Esophagus (tissue), 2 donors: ENCODE measurements around the gene AKAP14. TPM values are rescaled to one million over a fixed set of nuclear protein-coding genes. Genes with fewer than 3 reads are reported as not detected.
"Not testable (repeated sequence)": the region's sequence is repeated elsewhere in the genome, so short reads cannot be mapped to it uniquely, and the experiment has no call there.

Experiments
- H3K27ac ChIP-seq, 2 donors: one replicate each; pipeline ENCODE4 v1.5.1; 2013; ENCODE audit warnings: low read depth in 2 of 2, mild to moderate bottlenecking in 2 of 2, inconsistent platforms in 1 of 2, low read length in 1 of 2, moderate library complexity in 1 of 2
- H3K27me3 ChIP-seq, 2 donors: one replicate each; pipeline ENCODE4 v1.6.1; 2013; ENCODE audit warnings: low read length in 2 of 2, control low read depth in 1 of 2, mild to moderate bottlenecking in 1 of 2; ENCODE audit not compliant: insufficient read depth in 2 of 2, control insufficient read depth in 1 of 2
- H3K36me3 ChIP-seq, 2 donors: one replicate each; pipeline ENCODE4 v1.6.1; 2013; ENCODE audit warnings: low read length in 1 of 2; ENCODE audit not compliant: control insufficient read depth in 2 of 2, insufficient read depth in 2 of 2
- H3K4me1 ChIP-seq, 2 donors: one replicate each; pipeline ENCODE4 v1.6.1; 2013; ENCODE audit warnings: low read length in 1 of 2; ENCODE audit not compliant: control insufficient read depth in 2 of 2, insufficient read depth in 2 of 2
- H3K4me3 ChIP-seq, 2 donors: one replicate each; pipeline ENCODE4 v1.5.1; 2013; ENCODE audit warnings: low read length in 2 of 2, mild to moderate bottlenecking in 2 of 2, low read depth in 1 of 2, moderate library complexity in 1 of 2
- H3K9me3 ChIP-seq, 2 donors: one replicate each; pipeline ENCODE4 v1.6.1; 2013; ENCODE audit warnings: mild to moderate bottlenecking in 2 of 2, low read depth in 1 of 2, low read length in 1 of 2, moderate library complexity in 1 of 2; ENCODE audit not compliant: control insufficient read depth in 2 of 2, insufficient read depth in 1 of 2
- WGBS, 2 donors: extraction: QIAGEN DNeasy Blood & Tissue Kit; methylation state at CpG; one replicate each; pipeline ENCODE4 v1.1.7; 2013; 5-methylcytosine and 5-hydroxymethylcytosine counted together
- polyA plus RNA-seq, 2 donors: library from polyadenylated mRNA; stranded (reverse); fragments of 200-250 nt; gene quantifications; one replicate each; pipeline ENCODE4 v1.2.3, GENCODE V29; 2013
- donor health status: healthy with polysubstance abuse.
- donor health status: Bipolar disorder and iron deficiency.

The AKAP14 gene
- polyA plus RNA-seq, 2 donors: not detected

- Histone ChIP-seq H3K4me1 (no peaks in the 10 kb centered on the region), H3K4me3 (no peak overlapping the region), H3K27ac (no peak overlapping the region), H3K36me3 (no peaks in the 10 kb centered on the region), H3K27me3 (no peaks in the 10 kb centered on the region), H3K9me3 (no peaks in the 10 kb centered on the region)
- WGBS, 2 donors: 84 to 94% methylated on average over 5 of the region's 5 CpGs
Measured at GRCh38 chrX:119919835-119920585, 24.3 kb downstream of the AKAP14 start.

GRCh38 chrX:119922391-119922790 lies 26.7 kb downstream of the AKAP14 start:
- H3K4me3 ChIP-seq, H3K4me1 ChIP-seq, H3K27me3 ChIP-seq, H3K36me3 ChIP-seq, H3K9me3 ChIP-seq, H3K27ac ChIP-seq: not testable (repeated sequence)
- 93 to 98% methylated on average over 7 of the region's 7 CpGs for WGBS, 2 donors

- no peak overlapping the region for H3K4me3 ChIP-seq
- H3K27ac ChIP-seq: no peak overlapping the region
- peaks cover 0 to 4% of the 10 kb centered on the region in 2 donors for H3K36me3 ChIP-seq
- no peaks in the 10 kb centered on the region for H3K4me1 ChIP-seq
- no peaks in the 10 kb centered on the region for H3K9me3 ChIP-seq
- WGBS, 2 donors: 96 to 97% methylated on average over 3 of the region's 3 CpGs
- H3K27me3 ChIP-seq: no peaks in the 10 kb centered on the region
Measured at GRCh38 chrX:119935215-119935874, 39.7 kb downstream of the AKAP14 start.

- H3K4me1 ChIP-seq: peaks cover 0 to 3% of the 10 kb centered on the region in 2 donors
- H3K27me3 ChIP-seq: no peaks in the 10 kb centered on the region
- no peak overlapping the region for H3K4me3 ChIP-seq
- no peak overlapping the region for H3K27ac ChIP-seq
- no peaks in the 10 kb centered on the region for H3K9me3 ChIP-seq
- H3K36me3 ChIP-seq: no peaks in the 10 kb centered on the region
Measured at GRCh38 chrX:119941336-119941735, 45.6 kb downstream of the AKAP14 start.

GRCh38 chrX:119942173-119942819 lies 46.6 kb downstream of the AKAP14 start:
- no peaks in the 10 kb centered on the region for H3K27me3 ChIP-seq
- H3K27ac ChIP-seq: no peak overlapping the region
- H3K4me3 ChIP-seq: peak overlapping the region; percentile 63 to 91
- H3K4me1 ChIP-seq: peaks cover 0 to 3% of the 10 kb centered on the region in 2 donors
- H3K36me3 ChIP-seq: no peaks in the 10 kb centered on the region
- no peaks in the 10 kb centered on the region for H3K9me3 ChIP-seq
- WGBS, 2 donors: 56 to 57% methylated on average over 13 of the region's 13 CpGs

- H3K9me3 ChIP-seq: no peaks in the 10 kb centered on the region
- 0 to 25% methylated on average over 14 of the region's 14 CpGs for WGBS, 2 donors
- H3K27ac ChIP-seq: peak overlapping the region; percentile 92 to 94
- no peaks in the 10 kb centered on the region for H3K36me3 ChIP-seq
- H3K4me1 ChIP-seq: peaks cover 0 to 3% of the 10 kb centered on the region in 2 donors
- H3K4me3 ChIP-seq: peak overlapping the region; percentile 63 to 91
- H3K27me3 ChIP-seq: no peaks in the 10 kb centered on the region
Measured at GRCh38 chrX:119942831-119943184, 47.1 kb downstream of the AKAP14 start.

- H3K36me3 ChIP-seq: no peaks in the 10 kb centered on the region
- peaks cover 0 to 3% of the 10 kb centered on the region in 2 donors for H3K4me1 ChIP-seq
- 0 to 37% methylated on average over 57 to 59 of the region's 59 CpGs for WGBS, 2 donors
- peak within 1 kb of the TSS; percentile 63 to 91 for H3K4me3 ChIP-seq
- no peaks in the 10 kb centered on the region for H3K9me3 ChIP-seq
- no peaks in the 10 kb centered on the region for H3K27me3 ChIP-seq
- peak within 1 kb of the TSS; percentile 92 to 94 for H3K27ac ChIP-seq
Measured at GRCh38 chrX:119943185-119943988, 47.7 kb downstream of the AKAP14 start, which contains the start of gene NKAP. TSS of gene NKAP (minus strand) at chrX:119943751. CDS start at chrX:119943605, 146 bp downstream.

GRCh38 chrX:119945481-119945880 lies 49.8 kb downstream of the AKAP14 start:
- no peaks in the 10 kb centered on the region for H3K27me3 ChIP-seq
- no peaks in the 10 kb centered on the region for H3K36me3 ChIP-seq
- no peak overlapping the region for H3K4me3 ChIP-seq
- 76 to 78% methylated on average over 6 of the region's 6 CpGs for whole genome bisulfite sequencing, 2 donors
- H3K9me3 ChIP-seq: no peaks in the 10 kb centered on the region
- no peak overlapping the region for H3K27ac ChIP-seq
- H3K4me1 ChIP-seq: peaks cover 0 to 3% of the 10 kb centered on the region in 2 donors

GRCh38 chrX:119948381-119948780 lies 52.7 kb downstream of the AKAP14 start:
- WGBS, 2 donors: 78 to 79% methylated on average over 5 of the region's 5 CpGs
- no peak overlapping the region for H3K4me3 ChIP-seq
- H3K4me1 ChIP-seq: no peaks in the 10 kb centered on the region
- H3K9me3 ChIP-seq: no peaks in the 10 kb centered on the region
- no peaks in the 10 kb centered on the region for H3K27me3 ChIP-seq
- no peaks in the 10 kb centered on the region for H3K36me3 ChIP-seq
- no peak overlapping the region for H3K27ac ChIP-seq
